ENCODE data around the gene MYRFL.

The MYRFL gene

DNA sequence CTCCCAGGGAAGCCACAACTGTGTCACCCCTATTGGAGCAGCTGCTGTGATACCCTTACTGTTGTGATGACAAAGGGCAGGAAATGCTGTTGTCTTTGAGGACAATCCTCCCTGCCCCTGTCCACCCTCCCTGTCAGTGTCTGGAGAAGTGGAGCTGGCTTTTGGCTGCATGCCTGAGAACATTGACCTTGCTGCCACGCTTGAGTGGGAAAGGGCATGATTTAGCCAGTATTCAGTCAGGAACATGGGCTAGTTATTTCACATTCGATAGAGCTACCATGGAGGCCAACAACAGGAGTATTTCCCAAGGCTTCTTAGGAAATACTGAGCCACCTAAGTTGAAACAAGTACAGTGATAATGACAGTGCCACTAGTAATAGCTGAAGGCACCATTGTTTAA is 59.4 kb downstream of the MYRFL start:
- Histone ChIP-seq H3K23ac (ENCODE audit: low read depth, low read length, poor library complexity) (no peak overlapping the region), H2BK5ac (ENCODE audit: low read length) (no peak overlapping the region), H2AK5ac (ENCODE audit: low read depth, low read length) (no peak overlapping the region), H3K4me3 (ENCODE audit: low read length in 2 of 2) (no peak overlapping the region), H3K9me3 (replicated peaks in 1 of 2; ENCODE audit: control insufficient read depth in 2 of 2, insufficient read depth in 1 of 2, low read depth in 1 of 2, low read length in 2 of 2) (no peaks in the 10 kb centered on the region), H3K4me1 (ENCODE audit: control insufficient read depth in 2 of 2, insufficient read depth in 1 of 2, low read depth in 1 of 2, low read length in 2 of 2) (peaks cover 0 to 4% of the 10 kb centered on the region in 2 donors), H3K27ac (replicated peaks; ENCODE audit: low read length) (no peak overlapping the region), H3K27me3 (ENCODE audit: control insufficient read depth in 3 of 3, insufficient read depth in 3 of 3, low read depth in 1 of 3, low read length in 3 of 3) (no peaks in the 10 kb centered on the region), H3K36me3 (replicated peaks in 1 of 2; ENCODE audit: control insufficient read depth in 2 of 2, insufficient read depth in 2 of 2, low read length in 2 of 2) (no peaks in the 10 kb centered on the region), H2BK12ac (ENCODE audit: low read length) (no peak overlapping the region), H4K91ac (ENCODE audit: low read depth, low read length, poor library complexity) (no peak overlapping the region), H3K4ac (ENCODE audit: low read length) (no peak overlapping the region), H3K79me1 (ENCODE audit: low read depth, low read length) (no peaks in the 10 kb centered on the region), H3K18ac (ENCODE audit: low read length) (no peak overlapping the region), H3K9ac (ENCODE audit: low read depth, low read length, poor library complexity) (no peak overlapping the region), H2BK15ac (ENCODE audit: low read length) (no peak overlapping the region), H2BK120ac (ENCODE audit: low read depth, low read length) (no peak overlapping the region), H3K4me2 (ENCODE audit: insufficient read depth, low read length, poor library complexity, severe bottlenecking) (no peak overlapping the region), H2AFZ (ENCODE audit: low read length) (no peak overlapping the region), H4K8ac (ENCODE audit: low read depth, low read length) (no peak overlapping the region), H3K14ac (ENCODE audit: low read length) (no peak overlapping the region)
- no CpG with 5 or more reads among the region's 2 CpGs for WGBS, 2 donors (ENCODE audit: extremely low coverage in 2 of 2, insufficient read length in 2 of 2, insufficient replicate concordance in 1 of 2)
- no peak for DNase-seq (ENCODE audit: low spot score)

- Histone ChIP-seq H3K4ac (ENCODE audit: low read length) (no peak overlapping the region), H3K27me3 (ENCODE audit: control insufficient read depth in 3 of 3, insufficient read depth in 3 of 3, low read depth in 1 of 3, low read length in 3 of 3) (no peaks in the 10 kb centered on the region), H3K79me1 (ENCODE audit: low read depth, low read length) (no peaks in the 10 kb centered on the region), H2BK120ac (ENCODE audit: low read depth, low read length) (no peak overlapping the region), H3K9ac (ENCODE audit: low read depth, low read length, poor library complexity) (no peak overlapping the region), H2AK5ac (ENCODE audit: low read depth, low read length) (no peak overlapping the region), H2AFZ (ENCODE audit: low read length) (no peak overlapping the region), H3K4me2 (ENCODE audit: insufficient read depth, low read length, poor library complexity, severe bottlenecking) (no peak overlapping the region), H3K18ac (ENCODE audit: low read length) (no peak overlapping the region), H3K36me3 (replicated peaks in 1 of 2; ENCODE audit: control insufficient read depth in 2 of 2, insufficient read depth in 2 of 2, low read length in 2 of 2) (no peaks in the 10 kb centered on the region), H2BK15ac (ENCODE audit: low read length) (no peak overlapping the region), H3K14ac (ENCODE audit: low read length) (no peak overlapping the region), H2BK12ac (ENCODE audit: low read length) (no peak overlapping the region), H4K8ac (ENCODE audit: low read depth, low read length) (no peak overlapping the region), H3K27ac (replicated peaks; ENCODE audit: low read length) (no peak overlapping the region), H3K9me3 (replicated peaks in 1 of 2; ENCODE audit: control insufficient read depth in 2 of 2, insufficient read depth in 1 of 2, low read depth in 1 of 2, low read length in 2 of 2) (no peaks in the 10 kb centered on the region), H4K91ac (ENCODE audit: low read depth, low read length, poor library complexity) (no peak overlapping the region), H2BK5ac (ENCODE audit: low read length) (no peak overlapping the region), H3K4me1 (ENCODE audit: control insufficient read depth in 2 of 2, insufficient read depth in 1 of 2, low read depth in 1 of 2, low read length in 2 of 2) (peaks cover 0 to 4% of the 10 kb centered on the region in 2 donors), H3K4me3 (ENCODE audit: low read length in 2 of 2) (no peak overlapping the region), H3K23ac (ENCODE audit: low read depth, low read length, poor library complexity) (no peak overlapping the region)
- DNase-seq (ENCODE audit: low spot score), result no peak
Measured at GRCh38 chr12:69885658-69886057, 60.6 kb downstream of the MYRFL start.

GRCh38 chr12:69886109-69886508 is 61.1 kb downstream of the MYRFL start:
- no peak overlapping the region for H3K23ac ChIP-seq (ENCODE audit: low read depth, low read length, poor library complexity)
- no peak overlapping the region for H2BK12ac ChIP-seq (ENCODE audit: low read length)
- no peaks in the 10 kb centered on the region for H3K36me3 ChIP-seq (replicated peaks in 1 of 2; ENCODE audit: control insufficient read depth in 2 of 2, insufficient read depth in 2 of 2, low read length in 2 of 2)
- no peak overlapping the region for H2AK5ac ChIP-seq (ENCODE audit: low read depth, low read length)
- no peak overlapping the region for H2BK15ac ChIP-seq (ENCODE audit: low read length)
- H3K4me3 ChIP-seq (ENCODE audit: low read length in 2 of 2), result no peak overlapping the region
- no peak overlapping the region for H2BK120ac ChIP-seq (ENCODE audit: low read depth, low read length)
- WGBS, 2 donors (ENCODE audit: extremely low coverage in 2 of 2, insufficient read length in 2 of 2, insufficient replicate concordance in 1 of 2), result no CpG with 5 or more reads among the region's 5 CpGs
- no peak overlapping the region for H4K91ac ChIP-seq (ENCODE audit: low read depth, low read length, poor library complexity)
- H3K14ac ChIP-seq (ENCODE audit: low read length), result no peak overlapping the region
- no peak overlapping the region for H3K4me2 ChIP-seq (ENCODE audit: insufficient read depth, low read length, poor library complexity, severe bottlenecking)
- no peaks in the 10 kb centered on the region for H3K9me3 ChIP-seq (replicated peaks in 1 of 2; ENCODE audit: control insufficient read depth in 2 of 2, insufficient read depth in 1 of 2, low read depth in 1 of 2, low read length in 2 of 2)
- H3K27me3 ChIP-seq (ENCODE audit: control insufficient read depth in 3 of 3, insufficient read depth in 3 of 3, low read depth in 1 of 3, low read length in 3 of 3), result no peaks in the 10 kb centered on the region
- H4K8ac ChIP-seq (ENCODE audit: low read depth, low read length), result no peak overlapping the region
- DNase-seq (ENCODE audit: low spot score), result no peak
- no peak overlapping the region for H3K27ac ChIP-seq (replicated peaks; ENCODE audit: low read length)
- no peak overlapping the region for H3K9ac ChIP-seq (ENCODE audit: low read depth, low read length, poor library complexity)
- no peak overlapping the region for H2AFZ ChIP-seq (ENCODE audit: low read length)
- no peaks in the 10 kb centered on the region for H3K79me1 ChIP-seq (ENCODE audit: low read depth, low read length)
- no peak overlapping the region for H2BK5ac ChIP-seq (ENCODE audit: low read length)
- no peak overlapping the region for H3K4ac ChIP-seq (ENCODE audit: low read length)
- no peak overlapping the region for H3K18ac ChIP-seq (ENCODE audit: low read length)
- H3K4me1 ChIP-seq (ENCODE audit: control insufficient read depth in 2 of 2, insufficient read depth in 1 of 2, low read depth in 1 of 2, low read length in 2 of 2), result peaks cover 0 to 4% of the 10 kb centered on the region in 2 donors

DNA sequence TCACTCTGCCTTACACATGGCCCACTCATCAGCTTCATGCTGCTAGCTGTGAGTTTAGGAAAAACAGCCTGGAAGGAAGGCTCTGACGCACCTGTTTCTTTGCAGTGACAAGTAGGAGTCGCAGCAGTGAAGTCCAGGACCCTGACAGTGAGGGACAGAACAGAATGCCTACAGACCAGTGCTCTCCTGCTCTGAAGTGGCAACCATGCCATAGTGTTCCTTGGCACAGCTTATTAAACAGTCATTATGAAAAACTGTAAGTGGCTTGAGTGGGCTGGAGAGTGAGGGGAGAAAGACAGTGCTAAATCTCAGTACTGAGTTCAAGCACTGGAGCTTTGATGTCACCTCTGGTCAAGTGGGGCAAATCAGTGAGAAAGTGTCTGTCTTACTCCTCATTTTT is 61.7 kb downstream of the MYRFL start:
- H3K4me1 ChIP-seq (ENCODE audit: control insufficient read depth in 2 of 2, insufficient read depth in 1 of 2, low read depth in 1 of 2, low read length in 2 of 2), result peaks cover 0 to 4% of the 10 kb centered on the region in 2 donors
- H3K4me3 ChIP-seq (ENCODE audit: low read length in 2 of 2), result no peak overlapping the region
- H3K36me3 ChIP-seq (replicated peaks in 1 of 2; ENCODE audit: control insufficient read depth in 2 of 2, insufficient read depth in 2 of 2, low read length in 2 of 2), result no peaks in the 10 kb centered on the region
- H2BK120ac ChIP-seq (ENCODE audit: low read depth, low read length), result no peak overlapping the region
- H4K91ac ChIP-seq (ENCODE audit: low read depth, low read length, poor library complexity), result no peak overlapping the region
- WGBS, 2 donors (ENCODE audit: extremely low coverage in 2 of 2, insufficient read length in 2 of 2, insufficient replicate concordance in 1 of 2), result no CpG with 5 or more reads among the region's 2 CpGs
- no peak overlapping the region for H3K18ac ChIP-seq (ENCODE audit: low read length)
- H3K9me3 ChIP-seq (replicated peaks in 1 of 2; ENCODE audit: control insufficient read depth in 2 of 2, insufficient read depth in 1 of 2, low read depth in 1 of 2, low read length in 2 of 2), result no peaks in the 10 kb centered on the region
- no peak overlapping the region for H2BK12ac ChIP-seq (ENCODE audit: low read length)
- H2AFZ ChIP-seq (ENCODE audit: low read length), result no peak overlapping the region
- no peak overlapping the region for H2BK5ac ChIP-seq (ENCODE audit: low read length)
- H2BK15ac ChIP-seq (ENCODE audit: low read length), result no peak overlapping the region
- DNase-seq (ENCODE audit: low spot score), result no peak
- no peak overlapping the region for H4K8ac ChIP-seq (ENCODE audit: low read depth, low read length)
- no peak overlapping the region for H3K14ac ChIP-seq (ENCODE audit: low read length)
- no peaks in the 10 kb centered on the region for H3K79me1 ChIP-seq (ENCODE audit: low read depth, low read length)
- H2AK5ac ChIP-seq (ENCODE audit: low read depth, low read length), result no peak overlapping the region
- H3K9ac ChIP-seq (ENCODE audit: low read depth, low read length, poor library complexity), result no peak overlapping the region
- no peaks in the 10 kb centered on the region for H3K27me3 ChIP-seq (ENCODE audit: control insufficient read depth in 3 of 3, insufficient read depth in 3 of 3, low read depth in 1 of 3, low read length in 3 of 3)
- no peak overlapping the region for H3K4ac ChIP-seq (ENCODE audit: low read length)
- no peak overlapping the region for H3K23ac ChIP-seq (ENCODE audit: low read depth, low read length, poor library complexity)
- no peak overlapping the region for H3K27ac ChIP-seq (replicated peaks; ENCODE audit: low read length)
- H3K4me2 ChIP-seq (ENCODE audit: insufficient read depth, low read length, poor library complexity, severe bottlenecking), result no peak overlapping the region
